NCI-H82 treated with DMSO at 0.1 percent for 48 hours (cell line): Measurements from ENCODE around the gene PNLDC1.

ENCODE experiments used
- DNase-seq: peaks from one replicate; lab custom pipeline; 2025; ENCODE audit not compliant: unreplicated experiment; lab: John Stamatoyannopoulos, UW

Gene PNLDC1

DNA sequence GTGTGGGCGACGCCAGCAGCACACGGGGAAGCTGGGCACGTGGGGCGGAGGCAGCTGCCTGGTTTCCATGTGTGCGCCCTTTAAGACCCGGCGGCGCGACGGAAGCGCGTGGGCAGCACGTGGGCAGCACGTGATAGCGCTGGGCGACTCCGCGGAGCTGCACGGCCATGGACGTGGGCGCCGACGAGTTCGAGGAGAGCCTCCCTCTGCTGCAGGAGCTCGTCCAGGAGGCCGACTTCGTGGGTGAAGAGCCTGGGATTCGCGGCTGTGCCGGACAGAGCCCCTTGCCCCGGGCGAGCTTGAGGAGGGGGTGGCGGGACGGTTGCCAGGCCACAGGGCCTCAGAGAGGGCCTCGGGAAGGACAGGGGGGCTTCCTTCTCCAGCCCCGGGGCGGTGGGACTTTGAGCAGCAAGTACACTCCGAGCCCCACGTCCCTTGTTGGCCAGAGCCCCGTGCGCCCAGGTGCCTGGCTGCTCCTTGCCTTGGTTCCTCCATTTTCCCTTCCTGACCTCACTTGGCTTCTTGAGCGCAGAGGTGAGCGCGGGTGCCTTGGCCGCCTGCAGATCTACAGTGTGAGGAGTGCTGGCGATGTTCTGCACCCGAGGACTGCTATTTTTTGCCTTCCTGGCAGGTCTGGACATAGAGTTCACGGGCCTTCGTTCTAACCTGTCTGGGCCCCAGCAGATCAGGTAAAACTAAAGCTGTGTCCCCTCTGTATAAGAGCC, at the start of gene PNLDC1:
TSS of gene PNLDC1 (plus strand) at position 136 of the 725 bp plus-strand sequence. CDS start at position 168, 32 bp downstream.
- no peak for DNase-seq

GRCh38 chr6:159751448-159751847, 48.6 kb upstream of the PNLDC1 start:
- no peak for DNase-seq

GRCh38 chr6:159753081-159753872, 46.8 kb upstream of the PNLDC1 start:
- DNase-seq, result no peak

- DNase-seq, result no peak
Observed at GRCh38 chr6:159754401-159754800, 45.7 kb upstream of the PNLDC1 start.

GRCh38 chr6:159754959-159755914, 44.8 kb upstream of the PNLDC1 start:
- DNase-seq, result no peak

GRCh38 chr6:159756508-159756907, 43.6 kb upstream of the PNLDC1 start:
- DNase-seq, result no peak

GRCh38 chr6:159758031-159759001, 41.8 kb upstream of the PNLDC1 start:
- DNase-seq, result peak; percentile 29

GRCh38 chr6:159759645-159760044, 40.4 kb upstream of the PNLDC1 start:
- DNase-seq, result no peak

DNA sequence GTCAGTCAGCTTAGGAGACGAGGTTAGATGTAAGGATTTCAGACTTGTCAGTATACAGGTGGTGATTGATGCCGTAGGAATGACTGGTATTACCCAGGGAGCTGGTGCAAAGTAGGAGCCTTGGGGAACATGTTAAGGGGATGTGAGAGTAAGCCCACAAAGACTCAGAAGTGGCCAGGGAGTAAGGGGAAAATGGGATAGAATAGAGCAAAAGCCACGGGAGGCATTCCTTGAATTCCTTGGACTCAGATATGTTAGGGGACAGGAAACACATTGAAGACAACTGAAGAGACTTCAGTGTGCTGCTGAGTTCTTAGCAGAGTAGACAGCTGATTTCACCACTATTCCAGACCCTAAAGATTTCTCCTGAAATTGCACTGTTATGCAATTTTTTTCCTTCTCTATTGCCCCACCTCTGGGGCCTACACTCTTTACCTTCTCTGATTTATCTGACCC, 39.4 kb upstream of the PNLDC1 start:
- no peak for DNase-seq

- DNase-seq, result no peak
Observed at GRCh38 chr6:159761129-159761872, 38.8 kb upstream of the PNLDC1 start.

GRCh38 chr6:159761873-159762680, 38.0 kb upstream of the PNLDC1 start, which contains the start of gene ACAT2:
TSS of gene ACAT2 (plus strand) at chr6:159762045. CDS start at chr6:159762088, 43 bp downstream.
- peak; percentile 90 for DNase-seq

DNA sequence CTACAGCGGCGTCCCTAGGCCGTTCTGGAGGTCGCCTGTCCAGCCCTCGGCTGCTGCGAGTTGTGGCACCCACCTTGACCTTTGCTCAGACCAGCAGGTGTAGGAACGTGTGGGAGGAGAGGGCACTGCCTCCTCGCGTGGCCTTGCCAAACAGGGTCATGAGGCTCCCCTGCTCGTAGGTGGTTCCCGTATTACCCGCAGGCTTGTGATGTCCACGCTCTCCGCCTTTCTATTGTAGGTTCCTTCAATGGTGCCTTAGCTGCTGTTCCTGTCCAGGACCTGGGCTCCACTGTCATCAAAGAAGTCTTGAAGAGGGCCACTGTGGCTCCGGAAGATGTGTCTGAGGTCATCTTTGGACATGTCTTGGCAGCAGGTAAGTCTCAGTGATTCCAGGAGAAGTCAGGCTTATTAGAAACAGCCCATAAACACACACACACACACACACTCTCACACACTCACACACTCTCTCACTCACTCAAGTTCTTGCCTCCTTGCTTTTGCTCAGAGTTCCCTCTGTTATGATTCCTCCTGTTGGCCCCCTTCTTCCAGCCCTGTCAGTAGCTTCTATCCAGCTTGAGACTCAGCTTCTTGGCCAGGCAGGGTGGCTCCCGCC, 37.3 kb upstream of the PNLDC1 start:
- DNase-seq, result no peak

DNA sequence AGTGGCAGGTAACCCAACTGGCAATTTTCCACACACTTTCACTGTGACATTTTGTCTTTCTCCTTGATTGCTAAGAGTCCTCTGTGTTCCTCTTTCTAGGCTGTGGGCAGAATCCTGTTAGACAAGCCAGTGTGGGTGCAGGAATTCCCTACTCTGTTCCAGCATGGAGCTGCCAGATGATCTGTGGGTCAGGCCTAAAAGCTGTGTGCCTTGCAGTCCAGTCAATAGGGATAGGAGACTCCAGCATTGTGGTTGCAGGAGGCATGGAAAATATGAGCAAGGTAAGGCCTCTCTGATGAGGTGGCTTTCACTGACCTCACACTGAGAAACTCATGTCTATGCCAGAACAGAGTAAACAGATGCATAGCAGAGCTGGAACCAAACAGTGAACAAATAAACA, 33.2 kb upstream of the PNLDC1 start:
- DNase-seq, result no peak

DNA sequence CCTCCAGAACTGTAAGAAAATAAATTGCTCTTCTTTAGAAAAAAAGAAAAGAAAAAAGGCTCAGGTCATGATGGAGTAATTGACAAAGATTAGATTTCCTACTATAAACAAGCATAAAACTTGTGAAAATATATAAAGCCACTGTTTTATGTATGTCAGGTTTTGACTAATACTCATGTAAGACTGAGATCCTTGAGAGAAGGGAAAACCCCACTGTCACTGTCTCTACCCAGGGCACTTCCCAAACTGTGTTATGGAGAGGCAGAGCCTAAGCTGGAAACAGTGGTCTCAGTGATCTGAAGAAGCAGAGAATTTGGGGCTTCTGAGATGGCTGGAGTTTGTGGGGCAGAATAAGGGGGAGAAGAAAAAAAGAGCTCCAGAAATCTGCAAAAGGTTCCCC, 30.6 kb upstream of the PNLDC1 start:
- DNase-seq, result no peak

DNA sequence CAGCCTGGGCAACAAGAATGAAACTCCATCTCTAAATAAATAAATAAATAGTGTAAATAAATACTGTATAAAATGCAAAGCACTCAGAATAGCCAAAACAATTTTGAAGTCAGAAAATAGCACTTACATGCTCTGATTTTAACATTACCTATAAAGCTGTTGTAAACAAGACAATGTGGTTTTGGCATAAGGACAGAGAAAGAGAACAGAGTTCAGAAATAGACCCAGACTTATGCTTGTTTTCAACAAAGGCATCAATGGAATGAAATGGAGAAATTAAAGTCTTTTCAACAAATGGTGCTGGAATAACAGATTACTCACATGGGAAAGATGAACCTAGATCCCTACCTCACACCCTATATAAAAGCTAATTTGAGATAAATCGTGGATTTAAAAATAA, 27.9 kb upstream of the PNLDC1 start:
- DNase-seq, result no peak

- DNase-seq, result no peak
Observed at GRCh38 chr6:159777240-159777904, 22.7 kb upstream of the PNLDC1 start.

DNA sequence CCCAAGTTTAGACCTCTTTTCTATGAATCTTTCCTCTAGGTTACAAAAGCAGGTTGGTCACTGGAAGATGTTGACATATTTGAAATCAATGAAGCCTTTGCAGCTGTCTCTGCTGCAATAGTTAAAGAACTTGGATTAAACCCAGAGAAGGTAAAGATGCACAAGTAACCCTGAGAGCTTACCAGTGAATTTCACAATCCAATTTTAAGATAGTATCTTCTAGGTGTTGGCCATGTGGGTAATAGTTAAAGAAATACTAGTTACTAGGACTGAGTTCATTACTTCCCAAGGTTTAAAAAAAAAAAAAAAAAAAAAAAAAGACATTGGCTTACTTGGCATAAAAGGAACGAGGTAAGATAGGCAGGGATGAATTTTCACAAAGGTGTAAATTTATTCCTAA, 21.9 kb upstream of the PNLDC1 start:
- no peak for DNase-seq
